IPS-NIHi7 (cell line): ENCODE data around the gene MYO3B.

Source experiments
- DNase-seq: peaks from one replicate; pipeline ENCODE4 v3.0.0; 2012; ENCODE audit warnings: mixed read lengths; ENCODE audit errors: extremely low spot score

MYO3B gene

DNA sequence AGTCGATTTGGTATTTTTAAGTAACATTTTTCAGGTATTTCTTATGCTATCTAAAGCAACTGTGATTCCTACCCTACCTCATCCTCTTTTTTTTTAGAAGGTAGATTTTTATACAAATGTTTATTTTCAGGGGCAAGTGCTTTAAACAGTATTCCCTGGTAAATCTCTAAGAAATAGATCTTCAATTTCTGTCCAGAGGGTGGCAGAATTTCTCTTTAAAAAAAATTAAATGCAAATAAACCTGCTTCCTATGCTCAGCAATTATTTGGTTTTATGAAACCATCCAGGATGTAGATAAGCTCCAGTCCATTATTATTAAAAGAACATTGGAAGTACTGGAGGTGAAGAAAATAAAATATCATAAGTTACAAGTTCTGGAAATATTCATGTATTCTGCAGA lies 191.9 kb downstream of the MYO3B start:
- DNase-seq = no peak

- DNase-seq = no peak
Observed at GRCh38 chr2:170371231-170371998, 193.5 kb downstream of the MYO3B start.

GRCh38 chr2:170375192-170375591 lies 197.2 kb downstream of the MYO3B start:
- DNase-seq = no peak

- DNase-seq = no peak
Observed at GRCh38 chr2:170377500-170378207, 199.7 kb downstream of the MYO3B start.

GRCh38 chr2:170380267-170380666 lies 202.3 kb downstream of the MYO3B start:
- no peak for DNase-seq

DNA sequence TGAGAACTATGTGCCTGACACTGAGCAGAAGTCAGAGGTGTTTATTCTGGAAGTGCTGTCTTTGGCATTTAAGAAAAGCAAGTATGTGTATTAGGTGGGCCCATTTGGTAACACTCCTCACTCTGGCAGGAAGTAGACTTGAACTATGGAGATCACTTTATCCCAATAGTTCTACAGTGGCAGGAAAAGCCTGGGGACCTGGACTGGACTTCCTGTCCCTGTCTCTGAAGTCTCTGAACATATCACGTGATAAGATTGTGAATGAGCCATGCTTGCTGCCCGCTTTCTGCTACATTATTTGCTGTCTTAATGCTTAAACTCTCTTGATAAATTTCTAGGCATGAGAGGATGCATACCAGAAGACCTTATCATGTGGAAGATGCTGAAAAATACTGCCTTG lies 203.7 kb downstream of the MYO3B start:
- DNase-seq = no peak

DNA sequence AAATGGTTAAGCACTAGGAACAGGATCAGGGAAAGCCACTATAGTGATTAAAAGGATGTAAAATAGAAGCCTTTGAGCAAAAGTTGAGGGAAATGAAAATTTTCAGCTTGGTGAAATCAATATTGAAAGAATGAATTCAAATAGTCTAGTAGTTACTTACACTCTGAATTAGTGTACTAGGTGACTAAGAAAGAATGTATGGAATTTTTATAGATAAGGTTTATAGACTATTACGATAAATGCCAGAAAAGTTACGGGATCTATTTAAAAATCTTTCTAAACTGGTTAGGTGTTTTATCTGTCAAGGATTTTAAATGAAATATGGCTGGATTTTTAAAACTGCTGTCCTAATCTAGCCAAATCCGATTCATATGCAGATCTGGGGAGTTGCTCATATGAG lies 208.6 kb downstream of the MYO3B start:
- no peak for DNase-seq

DNA sequence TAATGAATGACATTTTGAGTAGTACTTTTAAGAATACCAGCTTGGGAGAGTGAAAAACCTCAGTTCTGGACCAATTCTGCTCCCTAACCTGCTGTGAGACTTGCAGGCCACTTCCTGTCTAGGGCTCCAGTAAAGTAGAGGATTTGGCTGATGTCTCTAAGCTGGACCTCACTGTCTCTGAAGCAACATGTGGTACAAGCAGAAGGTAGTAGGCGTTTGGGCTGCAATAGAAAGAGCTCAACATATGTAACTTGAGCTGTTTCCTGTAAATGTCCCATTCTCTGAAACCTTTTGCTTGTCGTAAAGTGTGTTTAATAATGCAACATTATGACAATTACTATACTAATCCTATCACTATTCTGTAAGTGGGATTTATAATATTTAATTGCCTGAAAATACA lies 213.1 kb downstream of the MYO3B start:
- no peak for DNase-seq

- no peak for DNase-seq
Observed at GRCh38 chr2:170391697-170392096, 213.8 kb downstream of the MYO3B start.

GRCh38 chr2:170393861-170394498 lies 216.0 kb downstream of the MYO3B start:
- no peak for DNase-seq

DNA sequence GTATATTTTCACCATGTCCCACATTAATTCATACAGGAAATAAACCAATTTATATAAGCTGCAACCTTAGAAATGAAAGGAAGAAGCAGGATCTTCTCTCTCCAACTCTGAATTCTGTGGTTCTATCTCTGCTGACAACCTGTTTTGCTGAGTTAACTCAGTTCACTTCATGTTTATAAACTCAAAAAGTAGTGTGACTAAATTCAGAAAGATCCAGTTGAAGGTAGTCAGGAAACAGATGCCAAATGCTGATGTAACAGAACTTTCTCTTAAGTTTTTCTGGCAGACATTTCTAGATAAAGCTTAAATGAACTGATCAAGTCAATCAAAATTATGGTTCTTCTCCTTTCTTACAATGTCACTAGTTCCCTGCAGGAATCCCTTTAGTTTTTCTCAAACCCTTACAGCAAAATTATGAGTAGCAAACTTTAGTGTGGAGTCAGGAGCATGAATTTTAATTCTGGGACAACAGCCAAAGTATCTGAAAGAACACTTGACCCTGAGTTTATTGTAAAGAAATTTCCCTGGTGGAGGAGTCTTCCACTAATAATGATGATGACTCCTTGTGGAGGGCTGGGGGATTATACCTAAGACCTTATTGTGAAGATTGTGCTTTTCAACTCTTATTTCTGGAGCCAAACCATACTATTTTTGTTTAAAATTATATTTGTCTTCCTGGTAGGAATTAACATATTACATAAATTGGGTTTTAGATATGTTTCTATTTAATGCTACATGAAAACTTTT lies 216.9 kb downstream of the MYO3B start:
- DNase-seq = no peak

DNA sequence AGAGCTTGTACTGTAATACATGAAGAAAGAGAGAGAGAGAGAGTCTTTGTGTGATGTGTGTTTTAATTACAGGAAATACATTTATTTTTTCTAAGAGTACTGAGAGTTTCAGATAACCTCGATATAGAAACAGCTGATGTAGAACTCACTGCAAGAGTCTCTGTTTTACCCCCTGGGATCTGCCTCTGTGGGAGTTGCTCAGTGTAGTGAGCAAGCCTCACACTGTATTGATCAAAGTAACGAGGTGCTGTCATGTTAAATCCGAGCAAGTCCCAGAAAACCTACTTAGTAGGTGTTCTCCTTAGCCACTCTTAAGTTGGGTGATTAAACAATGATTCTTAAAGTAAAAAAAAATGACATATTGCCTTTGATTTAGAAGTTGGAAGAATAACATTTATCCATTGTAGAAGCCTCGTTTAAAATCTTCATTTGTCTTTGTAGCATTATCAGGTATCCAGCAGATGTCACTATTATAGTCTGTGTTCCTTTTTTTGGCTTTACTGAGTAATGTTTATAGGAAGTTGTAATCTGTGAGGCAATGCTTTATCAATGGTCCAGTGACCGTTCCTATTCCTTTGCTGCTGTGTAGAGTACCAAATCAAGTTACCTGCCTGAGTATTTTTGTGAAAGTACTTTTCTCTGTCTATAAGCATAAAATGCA lies 219.0 kb downstream of the MYO3B start:
- peak; percentile 31 for DNase-seq

DNA sequence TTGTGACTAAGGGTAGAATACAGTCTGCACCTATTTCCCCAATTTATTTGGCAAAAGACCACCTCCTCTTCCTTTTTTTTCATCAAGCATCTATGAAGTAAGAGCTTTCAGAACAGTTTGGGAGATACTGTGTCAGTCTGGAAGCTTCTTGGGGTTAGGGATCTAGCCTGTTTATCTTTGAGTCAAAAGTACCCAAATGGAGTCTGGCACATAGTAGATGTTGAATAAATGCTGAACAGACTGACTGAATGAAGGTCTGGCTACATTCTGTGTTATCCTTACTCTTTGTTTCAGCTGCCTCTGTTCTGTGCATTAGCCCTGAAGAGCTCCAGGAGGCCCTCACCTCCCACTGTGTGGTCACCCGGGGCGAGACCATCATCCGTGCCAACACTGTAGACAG lies 223.2 kb downstream of the MYO3B start:
- DNase-seq = no peak

DNA sequence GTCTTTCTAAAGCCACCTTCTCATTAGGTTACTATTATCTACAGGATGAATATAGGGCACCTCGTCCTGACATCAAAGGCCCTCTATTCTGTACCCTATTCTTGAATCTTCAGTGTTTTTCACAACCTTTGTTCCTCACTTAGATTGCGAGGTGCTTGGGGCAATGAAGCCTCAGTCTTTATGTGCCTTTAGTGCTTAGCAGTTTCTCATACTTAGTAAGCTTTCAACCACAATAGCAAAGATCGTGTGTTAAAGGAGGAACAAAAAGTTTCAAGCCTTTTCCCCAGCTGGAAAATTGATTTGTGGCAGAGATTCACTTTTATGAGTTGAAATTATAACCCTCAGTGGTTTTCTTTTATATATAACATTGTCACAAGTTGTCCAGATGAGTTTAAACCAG lies 226.9 kb downstream of the MYO3B start:
- no peak for DNase-seq

GRCh38 chr2:170405326-170405725 lies 227.4 kb downstream of the MYO3B start:
- no peak for DNase-seq

- DNase-seq = peak; percentile 42
Observed at GRCh38 chr2:170408461-170409163, 230.7 kb downstream of the MYO3B start.

- DNase-seq = peak; percentile 80
Observed at GRCh38 chr2:170409164-170409535, 231.2 kb downstream of the MYO3B start.

- DNase-seq = no peak
Observed at GRCh38 chr2:170411660-170412059, 233.7 kb downstream of the MYO3B start.

DNA sequence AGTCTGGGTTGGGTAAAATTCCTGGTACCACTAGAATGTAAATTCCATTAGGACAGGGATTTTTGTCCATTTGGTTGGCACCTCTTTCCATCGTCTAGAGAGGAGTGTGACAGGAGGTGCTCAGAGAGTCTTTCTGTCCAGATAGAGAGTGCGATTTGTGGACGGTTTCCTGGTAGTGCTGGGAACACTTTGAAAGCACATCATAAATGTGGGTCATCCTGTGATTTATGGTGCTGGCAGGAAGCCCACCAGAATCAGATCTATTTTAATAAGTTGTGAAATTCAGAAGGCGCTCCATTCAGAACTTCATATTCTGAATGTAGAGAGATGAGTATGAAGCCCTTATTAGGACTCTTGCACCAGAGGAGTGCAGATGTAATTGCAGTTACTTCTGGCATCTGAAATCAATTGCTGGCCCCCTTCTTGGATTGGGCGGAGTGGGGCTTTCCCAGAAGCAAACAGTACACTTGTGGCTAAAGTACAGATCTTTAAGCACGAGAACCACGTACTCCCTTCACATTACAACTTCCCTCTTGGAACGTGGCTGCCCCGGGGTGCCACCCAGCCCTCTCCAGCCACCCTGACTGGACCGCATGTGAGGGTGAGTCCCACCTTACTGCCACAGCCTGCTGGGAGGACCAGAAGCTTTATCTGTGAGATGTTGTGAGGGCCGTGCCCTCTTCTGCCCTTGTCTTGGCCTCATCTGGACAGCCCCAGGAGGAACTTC lies 243.2 kb downstream of the MYO3B start:
- no peak for DNase-seq

GRCh38 chr2:170423919-170424318 lies 246.0 kb downstream of the MYO3B start:
- no peak for DNase-seq
